CD14-positive monocyte (primary cell): ENCODE results near the gene NFYB. TPM values are rescaled to one million over a fixed set of nuclear protein-coding genes. Genes with fewer than 3 reads are reported as not detected.

Source experiments
- DNase-seq, 3 donors: peaks; one replicate each; pipeline ENCODE4 v3.0.0-alpha.2; 2011 to 2022
- H2AFZ ChIP-seq: 2 replicates; pipeline ENCODE4 v1.6.0; 2012; ENCODE audit warnings: mild to moderate bottlenecking, low read depth, low read length, inconsistent platforms; ENCODE audit not compliant: insufficient read depth, poor library complexity, severe bottlenecking
- H3K27ac ChIP-seq, 2 donors: 1 replicate in 1 of 2; 2 replicates in 1 of 2; pipeline ENCODE4 v1.5.1; 2012 to 2013; ENCODE audit warnings: low read length in 2 of 2, control low read depth in 1 of 2, inconsistent platforms in 1 of 2, low read depth in 1 of 2, mild to moderate bottlenecking in 1 of 2
- H3K27me3 ChIP-seq, 2 donors: one replicate each; pipeline versions ENCODE4 v1.6.0 to v1.6.1; 2011 to 2013; ENCODE audit warnings: low read length in 2 of 2; ENCODE audit not compliant: control insufficient read depth in 2 of 2, insufficient read depth in 2 of 2
- H3K36me3 ChIP-seq, 2 donors: replicated peaks in 1 of 2; 1 replicate in 1 of 2; 2 replicates in 1 of 2; pipeline versions ENCODE4 v1.5.1 to v1.6.1; 2012 to 2013; ENCODE audit warnings: low read length in 2 of 2, control low read depth in 1 of 2, inconsistent platforms in 1 of 2, mild to moderate bottlenecking in 1 of 2; ENCODE audit not compliant: insufficient read depth in 2 of 2, control insufficient read depth in 1 of 2
- H3K4me1 ChIP-seq, 2 donors: 1 replicate in 1 of 2; 2 replicates in 1 of 2; pipeline versions ENCODE4 v1.5.1 to v1.6.1; 2012 to 2013; ENCODE audit warnings: low read length in 2 of 2, control low read depth in 1 of 2, inconsistent platforms in 1 of 2, mild to moderate bottlenecking in 1 of 2, moderate library complexity in 1 of 2; ENCODE audit not compliant: insufficient read depth in 2 of 2, control insufficient read depth in 1 of 2
- H3K4me2 ChIP-seq: replicated peaks from 2 replicates; pipeline ENCODE3; 2012; ENCODE audit warnings: low read length, moderate library complexity, mild to moderate bottlenecking; ENCODE audit not compliant: poor library complexity, severe bottlenecking; ENCODE audit errors: extremely low read depth
- H3K4me3 ChIP-seq, 3 experiments: fragments of 200-600 bp in 1 of 3; sonication (generic) in 1 of 3; replicated peaks in 1 of 3; 1 replicate in 2 of 3; 2 replicates in 1 of 3; pipeline ENCODE4 v1.5.1; 2011 to 2013; ENCODE audit warnings: low read length in 3 of 3, mild to moderate bottlenecking in 3 of 3, control low read depth in 2 of 3, low read depth in 2 of 3, inconsistent platforms in 1 of 3, moderate library complexity in 1 of 3
- H3K79me2 ChIP-seq: 2 replicates; pipeline ENCODE4 v1.6.0; 2012; ENCODE audit warnings: mild to moderate bottlenecking, control low read depth, inconsistent platforms, low read length, moderate library complexity; ENCODE audit not compliant: insufficient read depth
- H3K9ac ChIP-seq: 2 replicates; pipeline ENCODE4 v1.6.0; 2017; ENCODE audit warnings: low read length, mild to moderate bottlenecking; ENCODE audit not compliant: insufficient read depth, poor library complexity, severe bottlenecking
- H3K9me3 ChIP-seq, 2 donors: replicated peaks in 1 of 2; 1 replicate in 1 of 2; 2 replicates in 1 of 2; pipeline versions ENCODE4 v1.5.1 to v1.6.1; 2012 to 2013; ENCODE audit warnings: low read length in 2 of 2, control low read depth in 1 of 2; ENCODE audit not compliant: control insufficient read depth in 1 of 2, insufficient read depth in 1 of 2
- H4K20me1 ChIP-seq: 2 replicates; pipeline ENCODE4 v1.6.0; 2012; ENCODE audit warnings: mild to moderate bottlenecking, low read length, control low read depth, moderate library complexity; ENCODE audit not compliant: insufficient read depth
- H3K27ac Mint-ChIP-seq, 7 donors: one replicate each; pipeline ENCODE4 v1.8.0; 2020; ENCODE audit warnings: mild to moderate bottlenecking in 7 of 7, mixed read lengths in 7 of 7, moderate library complexity in 6 of 7, inconsistent platforms in 2 of 7
- H3K27me3 Mint-ChIP-seq, 3 donors: one replicate each; pipeline ENCODE4 v1.8.0; 2021 to 2022; ENCODE audit warnings: low read depth in 3 of 3, mild to moderate bottlenecking in 3 of 3, mixed read lengths in 3 of 3, moderate library complexity in 3 of 3, inconsistent platforms in 1 of 3
- H3K36me3 Mint-ChIP-seq, 2 donors: one replicate each; pipeline ENCODE4 v1.8.0; 2020; ENCODE audit warnings: mixed read lengths in 2 of 2, inconsistent platforms in 1 of 2, mild to moderate bottlenecking in 1 of 2
- H3K4me1 Mint-ChIP-seq: one replicate; pipeline ENCODE4 v1.8.0; 2020; ENCODE audit warnings: mild to moderate bottlenecking, mixed read lengths
- H3K4me3 Mint-ChIP-seq, 2 donors: one replicate each; pipeline ENCODE4 v1.8.0; 2020; ENCODE audit warnings: mild to moderate bottlenecking in 2 of 2, mixed read lengths in 2 of 2, moderate library complexity in 1 of 2
- H3K9me3 Mint-ChIP-seq, 7 donors: one replicate each; pipeline ENCODE4 v1.8.0; 2020 to 2022; ENCODE audit warnings: mixed read lengths in 7 of 7, mild to moderate bottlenecking in 6 of 7, moderate library complexity in 6 of 7, inconsistent platforms in 2 of 7
- CTCF ChIP-seq: fragments of 200-600 bp; IDR thresholded peaks from one replicate; pipeline ENCODE4 v1.8.0; 2022; ENCODE audit warnings: antibody characterized with exemption, mild to moderate bottlenecking
- WGBS: methylation state at CpG from one replicate; pipeline ENCODE4 v1.1.5; 2013; ENCODE audit warnings: missing lambda C conversion rate; ENCODE audit not compliant: insufficient coverage; 5-methylcytosine and 5-hydroxymethylcytosine counted together
- intact Hi-C, 2 donors: fragments of 100-400 bp; cut with micrococcal nuclease; formaldehyde crosslinking; loops; one replicate each; pipeline versions ENCODE4 v1.15.0 to v1.15.1; 2023
- polyA plus RNA-seq, 3 donors: library from polyadenylated mRNA; depleted of rRNA in 1 of 3; unstranded in 2 of 3; stranded (reverse) in 1 of 3; fragments of 300-500 nt in 2 of 3; fragments of >200 nt in 1 of 3; fragmentation: Illumina TruSeq in 2 of 3; gene quantifications; 1 replicate in 2 of 3; 2 replicates in 1 of 3; pipeline ENCODE4 v1.2.3, GENCODE V29; 2012 to 2021

NFYB gene
- polyA plus RNA-seq, 3 donors, result 11.6 to 14.6 (median 12.3) TPM

- Histone ChIP-seq H3K27me3 (no peaks in the 10 kb centered on the region), H2AFZ (no peak overlapping the region), H4K20me1 (no peaks in the 10 kb centered on the region), H3K4me3 (no peak overlapping the region), H3K9me3 (peaks cover 0 to 5% of the 10 kb centered on the region in 2 donors), H3K4me1 (peaks cover 5 to 6% of the 10 kb centered on the region in 2 donors), H3K9ac (no peak overlapping the region), H3K79me2 (no peaks in the 10 kb centered on the region), H3K27ac (no peak overlapping the region), H3K36me3 (no peaks in the 10 kb centered on the region), H3K4me2 (no peak overlapping the region)
- DNase-seq, result no peak
- Mint-ChIP-seq H3K27me3 (peaks cover 0 to 5% (median 0%) of the 10 kb centered on the region in 3 donors), H3K9me3 (peaks cover 2 to 12% (median 8%) of the 10 kb centered on the region in 7 donors), H3K4me1 (peaks cover 7% of the 10 kb centered on the region), H3K36me3 (no peaks in the 10 kb centered on the region), H3K4me3 (no peak overlapping the region), H3K27ac (no peak overlapping the region)
- 95% methylated on average over 2 of the region's 2 CpGs for WGBS
- TF ChIP-seq CTCF, result no peak
- intact Hi-C loops, result no loop called here
These were observed 4.5 kb upstream of the NFYB start for GRCh38 chr12:104142543-104142942.

- Mint-ChIP-seq H3K27me3 (peaks cover 0 to 5% (median 0%) of the 10 kb centered on the region in 3 donors), H3K36me3 (no peaks in the 10 kb centered on the region), H3K4me1 (peaks cover 23% of the 10 kb centered on the region), H3K9me3 (no peaks in the 10 kb centered on the region), H3K4me3 (peak overlapping the region; percentile 70 to 72), H3K27ac (peak overlapping the region in 3 of 7 donors; percentile 20 to 56 (median 30))
- Histone ChIP-seq H3K9me3 (no peaks in the 10 kb centered on the region), H4K20me1 (peaks cover 3% of the 10 kb centered on the region), H3K4me2 (peak overlapping the region; percentile 78), H3K4me3 (peak overlapping the region in 2 of 3 experiments; percentile 48 to 70), H3K27ac (no peak overlapping the region), H3K79me2 (peaks cover 25% of the 10 kb centered on the region), H3K36me3 (peaks cover 0 to 6% of the 10 kb centered on the region in 2 donors), H3K27me3 (no peaks in the 10 kb centered on the region), H2AFZ (peak overlapping the region; percentile 92), H3K9ac (no peak overlapping the region), H3K4me1 (peaks cover 16 to 26% of the 10 kb centered on the region in 2 donors)
- DNase-seq, result no peak
- intact Hi-C loops, result loop anchor here (5.0 to 10.0 kb wide), 6 partner anchors 74 to 966 kb away; partner anchors contain the start of genes HCFC2 (in 2 of the 2), HSP90B1 (in 2 of the 2), EID3 (in 1 of the 2) and WASHC4 (in 1 of the 2)
- WGBS, result 98% methylated on average over 5 of the region's 7 CpGs
- TF ChIP-seq CTCF, result no peak
These were observed 765 bp upstream of the NFYB start for GRCh38 chr12:104138797-104139152.
